DOHH2 (cell line): ENCODE data around the gene SPATA6.

ENCODE experiments used
- EZH2phosphoT487 ChIP-seq: fragments of 200-600 bp; sonication (generic); IDR thresholded peaks from 2 replicates; pipeline ENCODE4 v1.6.1; 2017; ENCODE audit warnings: borderline replicate concordance, mild to moderate bottlenecking, antibody characterized with exemption, low read length, moderate library complexity, mixed read lengths
- TF ChIP-seq, protein P1 (sequence below): fragments of 200-600 bp; sonication (generic); IDR thresholded peaks from one replicate; pipeline ENCODE4 v1.5.1; 2014; ENCODE audit warnings: antibody characterized with exemption, mild to moderate bottlenecking, low read depth, low read length; ENCODE audit not compliant: poor library complexity, severe bottlenecking

DNA sequence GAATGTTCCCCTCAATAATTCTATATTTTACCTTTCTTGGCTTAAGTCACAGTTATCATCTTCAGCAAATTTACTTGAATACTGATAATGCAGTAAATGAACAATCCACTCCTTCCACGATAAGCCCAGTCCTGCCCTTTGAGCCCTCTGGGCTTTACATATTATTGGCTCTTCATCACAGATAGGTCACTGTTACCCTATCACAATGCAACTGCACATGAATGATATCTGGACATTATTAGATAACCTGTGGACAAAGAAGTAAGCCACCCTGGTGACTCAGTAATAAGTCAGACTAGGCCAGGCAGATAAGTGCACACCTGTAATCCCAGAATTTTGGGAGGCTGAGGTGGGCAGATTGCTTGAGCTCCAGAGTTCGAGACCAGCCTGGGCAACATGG lies 69.4 kb downstream of the SPATA6 start:
- TF ChIP-seq, protein P1, sequence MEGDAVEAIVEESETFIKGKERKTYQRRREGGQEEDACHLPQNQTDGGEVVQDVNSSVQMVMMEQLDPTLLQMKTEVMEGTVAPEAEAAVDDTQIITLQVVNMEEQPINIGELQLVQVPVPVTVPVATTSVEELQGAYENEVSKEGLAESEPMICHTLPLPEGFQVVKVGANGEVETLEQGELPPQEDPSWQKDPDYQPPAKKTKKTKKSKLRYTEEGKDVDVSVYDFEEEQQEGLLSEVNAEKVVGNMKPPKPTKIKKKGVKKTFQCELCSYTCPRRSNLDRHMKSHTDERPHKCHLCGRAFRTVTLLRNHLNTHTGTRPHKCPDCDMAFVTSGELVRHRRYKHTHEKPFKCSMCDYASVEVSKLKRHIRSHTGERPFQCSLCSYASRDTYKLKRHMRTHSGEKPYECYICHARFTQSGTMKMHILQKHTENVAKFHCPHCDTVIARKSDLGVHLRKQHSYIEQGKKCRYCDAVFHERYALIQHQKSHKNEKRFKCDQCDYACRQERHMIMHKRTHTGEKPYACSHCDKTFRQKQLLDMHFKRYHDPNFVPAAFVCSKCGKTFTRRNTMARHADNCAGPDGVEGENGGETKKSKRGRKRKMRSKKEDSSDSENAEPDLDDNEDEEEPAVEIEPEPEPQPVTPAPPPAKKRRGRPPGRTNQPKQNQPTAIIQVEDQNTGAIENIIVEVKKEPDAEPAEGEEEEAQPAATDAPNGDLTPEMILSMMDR = no peak
- TF ChIP-seq EZH2phosphoT487 = no peak
